ENCODE results near the gene HPCAL1.

HPCAL1 gene

GRCh38 chr2:10362898-10363454 lies 60.3 kb downstream of the HPCAL1 start:
- TF ChIP-seq CTCF (conservative IDR thresholded peaks at IDR 0.05; ENCODE audit: low read length) = no peak
- no peak for DNase-seq (ENCODE audit: low read depth)
- no peak overlapping the region for H3K4me3 ChIP-seq (ENCODE audit: low read length)

- no peak overlapping the region for H3K4me3 ChIP-seq (ENCODE audit: low read length)
- DNase-seq (ENCODE audit: low read depth) = no peak
- TF ChIP-seq CTCF (conservative IDR thresholded peaks at IDR 0.05; ENCODE audit: low read length) = no peak
Observed at GRCh38 chr2:10363861-10364610, 61.3 kb downstream of the HPCAL1 start.

GRCh38 chr2:10365412-10365811 lies 62.7 kb downstream of the HPCAL1 start:
- DNase-seq (ENCODE audit: low read depth) = no peak
- no peak for TF ChIP-seq CTCF (conservative IDR thresholded peaks at IDR 0.05; ENCODE audit: low read length)
- no peak overlapping the region for H3K4me3 ChIP-seq (ENCODE audit: low read length)

GRCh38 chr2:10366601-10367270 lies 64.0 kb downstream of the HPCAL1 start:
- no peak for DNase-seq (ENCODE audit: low read depth)
- TF ChIP-seq CTCF (conservative IDR thresholded peaks at IDR 0.05; ENCODE audit: low read length) = no peak
- H3K4me3 ChIP-seq (ENCODE audit: low read length) = no peak overlapping the region

- no peak for TF ChIP-seq CTCF (conservative IDR thresholded peaks at IDR 0.05; ENCODE audit: low read length)
- H3K4me3 ChIP-seq (ENCODE audit: low read length) = no peak overlapping the region
Observed at GRCh38 chr2:10367472-10368439, 65.1 kb downstream of the HPCAL1 start.

GRCh38 chr2:10368491-10369231 lies 66.0 kb downstream of the HPCAL1 start:
- DNase-seq (ENCODE audit: low read depth) = no peak
- H3K4me3 ChIP-seq (ENCODE audit: low read length) = no peak overlapping the region
- TF ChIP-seq CTCF (conservative IDR thresholded peaks at IDR 0.05; ENCODE audit: low read length) = no peak

More at GRCh38 chr2:10367472-10368439, 65.1 kb downstream of the HPCAL1 start:
- no peak for DNase-seq (ENCODE audit: low read depth)

Measured in AG10803 (cell line).